ENCODE measurements around the gene F11R. TPM values are rescaled to one million over a fixed set of nuclear protein-coding genes. Genes with fewer than 3 reads are reported as not detected.
"Not testable (repeated sequence)": the region's sequence is repeated elsewhere in the genome, so short reads cannot be mapped to it uniquely, and the experiment has no call there.

F11R gene
- total RNA-seq, 1 donor from 2014 or later, result 20.3 TPM

DNA sequence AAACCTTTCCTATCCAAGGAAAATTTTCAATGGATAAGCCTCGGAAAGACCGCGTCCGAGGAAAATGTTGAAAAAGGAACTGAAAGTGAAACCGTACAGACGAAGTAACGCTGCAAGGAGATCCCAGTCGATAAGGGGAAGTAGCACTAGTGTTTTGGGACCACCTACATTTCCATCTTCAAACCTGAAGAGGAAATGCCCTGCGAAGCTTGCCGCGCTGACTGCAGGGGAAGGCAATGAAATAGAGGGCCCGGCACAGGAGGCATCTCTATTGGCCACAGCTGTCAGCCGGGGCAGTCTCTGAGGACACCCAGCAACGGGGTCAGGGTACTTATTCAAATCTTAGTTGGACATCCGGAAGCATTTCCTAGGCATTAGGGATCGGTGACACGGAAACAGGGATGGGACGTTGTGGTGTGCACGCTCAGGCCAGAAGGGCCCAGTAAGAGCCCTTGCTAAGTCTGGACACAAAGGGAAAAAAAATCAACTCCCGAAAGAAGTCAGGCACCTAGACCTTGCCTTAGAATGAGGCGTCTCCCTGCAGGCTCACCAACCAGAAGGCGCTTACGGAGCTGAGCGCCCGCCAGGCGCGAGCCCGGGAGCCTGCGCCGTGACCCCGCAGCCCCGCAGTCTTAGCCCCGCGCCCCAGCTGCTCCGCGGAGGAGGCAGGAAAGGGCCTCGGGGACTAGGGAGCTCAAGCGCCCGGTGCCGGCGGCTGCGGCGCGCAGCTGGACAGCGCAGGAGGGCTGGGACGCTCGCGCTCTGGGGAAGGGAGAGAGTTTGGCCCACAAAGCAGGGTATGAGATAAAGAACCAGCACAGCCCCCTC lies 24.2 kb upstream of the F11R start:
- peak; percentile 61 for ATAC-seq
- DNase-seq (ENCODE audit: low spot score), result peak; percentile 72
- intact Hi-C loops (cut with DNase I), result no loop called here

DNA sequence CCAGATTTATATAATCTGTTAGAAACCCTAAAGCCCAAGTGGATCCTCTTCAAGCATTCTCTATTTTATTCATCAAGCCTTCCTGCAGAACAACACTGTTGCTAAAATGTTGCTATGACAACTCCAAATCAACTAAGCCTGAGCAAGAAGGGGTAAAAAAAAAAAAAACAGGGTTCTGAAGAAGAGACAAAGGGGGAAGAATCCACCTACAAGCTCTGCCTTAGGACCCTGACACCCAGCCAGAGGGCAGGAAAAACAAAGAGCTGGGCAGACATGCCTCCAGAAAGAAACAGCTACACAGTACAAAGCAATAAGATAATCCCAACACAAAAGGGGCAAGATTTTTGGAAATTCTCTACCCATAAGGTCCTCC lies 23.6 kb upstream of the F11R start:
- intact Hi-C loops (cut with DNase I), result no loop called here
- ATAC-seq (no peak), DNase-seq (ENCODE audit: low spot score) (no peak)

DNA sequence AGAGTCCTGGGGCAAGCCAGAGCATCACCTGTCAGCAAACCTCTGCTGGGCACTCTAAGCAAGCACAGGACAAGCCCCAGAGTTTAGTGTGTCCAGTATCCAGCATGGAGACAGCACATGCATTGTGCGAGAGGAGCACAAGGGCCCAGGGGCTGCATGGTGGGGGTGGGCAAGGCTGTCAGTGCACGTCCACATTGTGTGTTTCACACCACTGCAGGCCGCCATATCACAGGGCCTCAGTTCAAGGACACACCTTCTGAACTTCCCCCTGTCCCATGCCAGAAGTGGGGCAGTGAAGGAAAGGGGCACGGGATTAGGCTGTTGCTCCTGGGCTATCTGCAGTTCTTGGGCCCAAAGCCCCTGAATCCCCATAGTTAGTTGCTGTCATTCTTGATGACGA lies 18.6 kb upstream of the F11R start:
- intact Hi-C loops (cut with DNase I), result no loop called here
- ATAC-seq, result peak; percentile 11
- DNase-seq (ENCODE audit: low spot score), result no peak

DNA sequence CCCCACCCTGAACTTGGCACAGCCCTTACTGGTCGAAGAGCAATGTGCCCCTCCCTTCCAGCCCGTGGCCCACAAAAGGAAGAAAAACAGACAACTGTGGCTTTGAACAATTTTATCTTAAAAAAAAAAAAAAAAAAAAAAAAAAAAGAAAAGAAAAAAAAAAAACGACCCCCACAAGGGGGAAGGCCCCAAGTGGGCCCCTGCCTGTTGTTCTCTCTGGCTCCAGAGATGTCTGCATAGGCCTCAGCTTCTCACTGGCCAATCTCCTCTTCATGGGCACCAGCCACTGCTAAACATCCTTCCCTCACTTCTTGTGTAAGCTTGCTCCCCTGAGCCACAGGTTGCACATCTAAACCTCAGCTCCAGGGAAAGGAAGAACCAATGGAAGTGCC lies 18.2 kb upstream of the F11R start:
- intact Hi-C loops (cut with DNase I), result no loop called here
- ATAC-seq, result peak; percentile 19
- no peak for DNase-seq (ENCODE audit: low spot score)

DNA sequence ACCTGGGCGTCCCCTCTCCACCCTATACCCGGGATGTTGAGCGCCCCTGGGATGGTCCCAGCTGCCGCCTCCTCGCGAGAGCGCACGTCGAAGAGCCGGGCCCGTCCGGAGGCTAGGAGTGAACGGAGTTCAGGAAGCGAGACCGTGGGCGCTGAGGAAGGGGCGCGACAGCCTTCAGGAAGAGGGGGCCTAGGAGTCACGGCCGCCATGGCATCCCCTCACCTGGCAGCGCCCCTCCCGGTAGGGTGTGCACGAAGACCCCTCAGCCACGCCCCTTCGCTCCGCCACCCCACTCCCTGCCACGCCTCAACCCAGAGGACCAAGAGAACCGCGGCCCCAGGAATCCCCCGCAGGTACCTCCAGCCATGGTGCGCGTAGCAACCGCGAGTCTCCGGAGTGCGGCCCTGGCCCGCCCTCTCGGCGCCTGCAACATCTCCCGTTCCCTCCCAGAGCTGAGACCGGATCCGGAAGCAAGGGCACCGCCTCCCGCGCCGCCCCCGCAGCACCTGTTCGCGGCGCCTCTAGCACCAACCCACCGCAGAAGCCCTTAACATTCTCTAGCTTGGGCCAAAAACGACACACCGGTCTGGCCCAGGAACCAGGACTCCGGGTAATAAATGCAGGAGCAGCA lies 17.7 kb upstream of the F11R start, which contains the start of gene TSTD1:
Gene TSTD1 (minus strand): TSS at position 442 of the 631 bp plus-strand sequence. CDS start 75 bp downstream, at position 367.
- peak; percentile 64 for DNase-seq (ENCODE audit: low spot score)

DNA sequence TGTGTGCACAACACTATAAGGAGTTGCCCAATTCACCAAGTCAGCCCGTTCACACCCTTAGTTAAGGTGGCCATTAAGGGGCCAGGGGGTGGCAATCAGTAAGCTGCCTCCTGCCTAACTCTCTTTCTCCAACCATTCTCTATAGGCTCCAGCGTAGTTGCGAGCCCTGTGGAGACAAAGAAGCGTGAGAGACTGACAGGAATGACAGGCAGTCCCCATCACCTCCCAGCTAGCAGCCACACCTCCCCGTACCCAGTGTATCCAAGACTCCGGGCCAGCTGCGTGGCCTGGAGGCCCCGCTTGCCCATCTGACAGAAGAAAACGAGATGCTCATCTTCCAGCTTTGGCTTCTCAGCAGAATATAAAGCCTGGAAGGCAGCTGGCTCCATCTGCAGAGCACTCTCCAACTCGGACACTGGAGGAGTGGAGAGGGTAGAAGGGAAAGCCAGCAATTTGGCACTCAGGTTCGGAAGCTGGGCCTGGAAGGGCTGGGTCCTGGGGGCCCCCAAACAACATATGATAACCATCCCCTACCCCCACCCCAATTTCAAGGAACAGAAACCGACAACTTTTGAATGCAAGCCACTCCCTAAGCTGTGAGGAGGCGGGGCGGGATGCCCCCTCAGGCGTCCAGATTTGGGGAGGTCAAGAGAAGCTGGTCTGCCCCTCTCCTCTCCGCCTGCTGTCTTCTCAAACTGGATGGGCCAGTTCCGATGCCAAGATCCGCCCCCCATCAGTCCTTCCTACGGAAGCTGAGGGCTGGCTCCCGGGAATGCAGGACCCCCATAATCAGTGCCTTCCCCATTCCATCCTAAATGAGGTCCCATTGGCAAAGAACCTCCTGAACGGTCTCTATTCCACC lies 16.9 kb upstream of the F11R start:
- no peak for DNase-seq (ENCODE audit: low spot score)
- ATAC-seq, result peak; percentile 18
- intact Hi-C loops (cut with DNase I), result no loop called here

More for the DNA sequence above, 17.7 kb upstream of the F11R start, which contains the start of gene TSTD1:
- ATAC-seq, result peak; percentile 87
- intact Hi-C loops (cut with DNase I), result no loop called here

DNA sequence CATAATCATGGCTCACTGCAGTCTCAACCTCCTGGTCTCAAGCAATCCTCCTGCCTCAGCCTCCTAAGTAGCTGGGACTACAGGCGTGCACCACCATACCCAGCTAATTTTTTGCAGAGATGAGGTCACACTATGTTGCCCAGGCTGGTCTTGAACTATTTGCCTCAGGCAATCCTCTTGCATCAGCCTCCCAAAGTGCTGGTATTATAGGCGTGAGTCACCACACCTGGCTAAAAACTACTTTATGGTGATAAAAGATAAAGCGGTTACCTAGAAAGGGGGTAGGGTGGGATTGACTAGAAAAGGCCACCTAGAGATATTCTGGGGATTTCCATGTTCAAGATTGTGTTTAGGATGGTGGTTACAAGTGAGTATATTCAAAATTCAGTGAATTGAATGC lies 12.8 kb upstream of the F11R start:
- intact Hi-C loops (cut with DNase I), result no loop called here
- ATAC-seq (no peak), DNase-seq (ENCODE audit: low spot score) (no peak)

DNA sequence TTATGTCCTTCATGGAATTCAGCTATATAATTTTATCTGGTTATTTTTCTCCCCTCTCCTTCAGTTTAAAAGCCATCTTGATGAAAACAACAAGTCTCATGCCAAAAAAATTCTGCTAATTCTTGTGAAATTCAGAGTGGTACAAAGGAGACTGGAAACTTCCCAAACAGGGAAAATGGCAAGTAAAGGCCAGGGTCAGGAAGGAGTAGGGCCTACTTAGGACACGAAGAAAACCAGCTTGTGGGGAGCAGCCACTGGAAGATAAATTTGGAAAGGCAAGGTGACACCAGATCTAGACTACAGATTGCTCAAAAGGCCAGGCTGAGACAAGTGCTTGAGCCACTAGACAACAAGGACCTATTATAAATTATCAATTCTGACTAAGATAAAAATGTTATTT lies 11.5 kb upstream of the F11R start:
- no peak for DNase-seq (ENCODE audit: low spot score)
- no peak for ATAC-seq
- intact Hi-C loops (cut with DNase I), result no loop called here

DNA sequence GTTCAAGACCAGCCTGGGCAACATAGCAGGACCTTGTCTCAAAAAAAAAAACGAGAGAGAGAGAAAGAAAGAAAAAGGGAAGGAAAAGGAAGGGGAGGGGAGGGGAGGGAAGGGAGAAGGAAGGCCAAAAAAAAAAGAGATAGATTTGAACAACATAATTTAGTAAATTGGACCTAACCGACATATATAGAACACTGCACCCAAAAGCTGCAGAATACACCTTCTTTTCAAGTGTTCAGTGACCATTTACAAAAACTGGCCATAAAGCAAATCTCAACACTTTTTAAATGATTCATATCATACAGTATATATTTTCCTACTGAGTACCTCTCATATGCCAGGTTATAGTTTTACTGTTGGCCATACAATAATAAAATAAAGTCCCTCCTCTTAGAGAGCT lies 10.9 kb upstream of the F11R start:
- intact Hi-C loops (cut with DNase I), result no loop called here
- ATAC-seq, result no peak
- no peak for DNase-seq (ENCODE audit: low spot score)

DNA sequence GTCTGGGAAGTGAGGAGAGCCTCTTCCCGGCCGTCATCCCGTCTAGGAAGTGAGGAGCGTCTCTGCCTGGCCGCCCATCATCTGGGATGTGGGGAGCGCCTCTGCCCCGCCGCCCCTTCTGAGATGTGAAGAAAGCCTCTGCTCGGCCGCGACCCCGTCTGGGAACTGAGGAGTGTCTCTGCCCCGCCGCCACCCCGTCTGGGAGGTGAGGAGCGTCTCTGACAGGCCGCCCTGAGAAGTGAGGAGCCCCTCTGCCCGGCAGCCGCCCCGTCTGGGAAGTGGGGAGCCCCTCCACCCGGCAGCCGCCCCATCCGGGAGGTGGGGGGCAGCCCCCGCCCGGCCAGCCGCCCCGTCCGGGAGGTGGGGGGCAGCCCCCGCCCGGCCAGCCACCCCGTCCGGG lies 8.5 kb upstream of the F11R start:
- intact Hi-C loops (cut with DNase I); ATAC-seq; DNase-seq (ENCODE audit: low spot score): not testable (repeated sequence)

DNA sequence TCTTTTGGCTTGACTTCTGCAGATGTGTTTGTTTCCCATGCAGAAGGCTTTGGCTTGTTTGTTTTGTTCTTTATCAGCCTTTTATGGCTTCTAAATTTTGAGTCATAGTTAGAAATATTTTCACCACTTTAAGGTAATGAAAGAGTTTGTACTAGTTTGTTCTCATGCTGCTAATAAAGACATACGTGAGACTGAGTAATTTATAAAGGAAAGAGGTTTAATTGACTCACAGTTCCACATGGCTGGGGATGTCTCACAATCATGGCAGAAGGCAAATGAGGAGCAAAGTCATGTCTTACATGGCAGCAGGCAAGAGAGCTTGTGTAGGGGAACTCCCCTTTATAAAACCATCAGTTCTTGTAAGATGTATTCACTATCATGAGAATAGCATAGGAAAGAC lies 6.0 kb upstream of the F11R start:
- not testable (repeated sequence) for DNase-seq (ENCODE audit: low spot score); ATAC-seq
- intact Hi-C loops (cut with DNase I), result loop anchor here (2.0 kb wide), 1 partner anchor 24 kb away; no protein-coding TSS in a partner anchor

DNA sequence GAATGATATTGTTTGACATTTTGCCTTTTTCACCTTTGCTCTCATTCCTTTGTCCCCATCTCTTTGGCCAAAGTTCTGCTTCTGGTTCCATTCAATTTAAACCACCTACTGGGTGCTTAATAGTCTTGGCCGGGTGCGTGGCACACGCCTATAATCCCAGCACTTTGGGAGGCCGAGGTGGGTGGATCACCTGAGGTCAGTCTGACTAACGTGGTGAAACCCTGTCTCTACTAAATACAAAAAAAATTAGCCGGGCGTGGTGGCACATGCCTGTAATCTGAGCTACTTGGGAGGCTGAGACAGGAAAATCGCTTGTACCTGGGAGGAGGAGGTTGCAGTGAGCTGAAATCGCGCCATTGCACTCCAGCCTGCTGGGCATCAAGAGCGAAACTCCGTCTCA lies 1.5 kb upstream of the F11R start:
- ATAC-seq; DNase-seq (ENCODE audit: low spot score); intact Hi-C loops (cut with DNase I): not testable (repeated sequence)

DNA sequence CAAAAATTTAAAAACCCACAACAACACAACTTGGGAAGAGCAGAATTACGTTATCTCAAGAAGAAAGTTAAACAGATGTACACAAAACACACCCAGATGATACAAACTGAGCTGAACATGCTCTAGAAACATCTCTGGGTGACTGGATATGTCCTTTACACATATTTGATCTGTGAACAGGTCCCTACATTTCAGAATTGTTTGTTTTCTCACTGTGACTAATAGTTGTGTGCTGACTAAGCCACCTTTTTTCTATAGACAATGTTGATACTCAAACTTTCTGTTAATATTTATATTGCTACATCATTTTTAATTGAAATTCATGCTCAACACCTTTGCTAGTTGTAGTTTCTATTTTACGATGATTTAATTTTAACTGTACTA lies 1.0 kb upstream of the F11R start:
- intact Hi-C loops (cut with DNase I), result no loop called here
- ATAC-seq (no peak), DNase-seq (ENCODE audit: low spot score) (no peak)

DNA sequence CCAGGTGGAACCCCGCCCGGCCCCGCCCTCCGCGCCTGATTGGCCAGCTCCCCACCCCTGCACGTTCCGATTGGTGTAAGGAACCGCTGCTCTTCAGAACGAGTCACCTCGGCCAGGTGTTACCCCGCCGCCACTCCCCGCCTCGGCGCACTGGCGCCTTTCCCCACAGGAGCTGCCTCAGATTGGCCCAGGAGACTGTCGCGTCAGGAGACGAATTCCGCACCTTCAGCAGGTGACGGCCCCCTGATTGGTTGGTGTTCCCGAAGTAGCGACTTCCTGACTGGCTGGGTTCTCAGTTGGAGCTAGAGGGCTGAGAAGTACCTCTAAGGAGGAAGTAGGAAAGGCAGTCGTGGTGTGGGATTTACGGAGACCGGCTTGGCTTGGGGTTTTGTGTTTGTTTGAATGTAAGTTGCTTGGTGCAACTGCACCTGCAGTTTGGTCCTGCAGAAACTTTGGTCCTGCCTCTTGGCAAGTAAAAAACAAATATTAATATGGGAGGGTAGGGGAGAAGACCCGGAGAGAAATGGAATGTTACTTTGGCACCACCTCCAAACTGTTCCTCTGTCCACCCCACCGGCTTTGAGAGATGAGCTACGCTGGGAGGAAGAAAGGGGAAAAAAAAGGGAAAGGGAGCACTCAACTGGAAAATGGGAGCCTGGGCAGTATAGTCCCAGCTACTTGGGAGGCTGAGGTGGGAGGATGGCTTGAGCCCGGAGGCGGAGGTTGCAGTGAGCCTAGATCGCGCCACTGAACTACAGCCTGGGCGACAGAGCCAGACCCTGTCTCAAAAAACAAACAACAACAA lies 415 bp upstream of the F11R start:
- peak; percentile 87 for ATAC-seq
- peak; percentile 69 for DNase-seq (ENCODE audit: low spot score)
- intact Hi-C loops (cut with DNase I), result no loop called here

DNA sequence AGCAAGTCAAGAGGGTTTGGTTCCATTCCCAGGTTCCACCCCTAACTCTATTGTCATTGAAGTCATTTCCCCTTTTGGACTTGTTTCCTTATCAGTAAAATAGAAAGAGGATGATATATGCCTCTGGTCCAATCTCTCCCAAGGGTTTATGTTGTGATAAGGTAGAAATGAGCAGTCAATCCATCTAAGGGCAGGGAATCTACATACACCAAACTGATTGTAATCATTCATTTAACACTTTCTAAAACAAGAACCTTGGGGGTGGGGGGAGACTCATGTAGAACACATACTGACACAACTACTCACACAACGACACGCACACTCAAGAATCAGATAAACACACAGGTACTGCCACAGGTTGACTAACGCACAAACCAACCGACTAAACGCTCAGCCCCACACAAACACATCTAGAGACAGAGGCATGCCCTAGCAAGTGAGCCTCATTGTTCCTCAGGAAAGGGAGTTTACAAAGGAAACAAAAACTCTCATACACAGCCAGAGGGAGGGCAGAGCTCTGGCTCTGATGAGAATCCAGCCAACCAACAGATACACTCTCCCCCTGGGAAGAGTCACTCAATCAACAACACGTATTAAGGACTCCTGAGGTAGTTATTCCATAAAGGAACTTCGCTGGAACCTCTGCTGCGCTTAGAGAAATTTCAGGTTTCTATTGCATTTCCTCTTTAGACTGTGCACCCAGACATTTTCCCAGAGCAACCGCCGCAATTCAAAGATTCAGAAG lies 1.0 kb downstream of the F11R start:
- ATAC-seq (peak; percentile 28), DNase-seq (ENCODE audit: low spot score) (no peak)
- intact Hi-C loops (cut with DNase I), result loop anchor here (1.0 kb wide), 1 partner anchor 23 kb away; no protein-coding TSS in a partner anchor

DNA sequence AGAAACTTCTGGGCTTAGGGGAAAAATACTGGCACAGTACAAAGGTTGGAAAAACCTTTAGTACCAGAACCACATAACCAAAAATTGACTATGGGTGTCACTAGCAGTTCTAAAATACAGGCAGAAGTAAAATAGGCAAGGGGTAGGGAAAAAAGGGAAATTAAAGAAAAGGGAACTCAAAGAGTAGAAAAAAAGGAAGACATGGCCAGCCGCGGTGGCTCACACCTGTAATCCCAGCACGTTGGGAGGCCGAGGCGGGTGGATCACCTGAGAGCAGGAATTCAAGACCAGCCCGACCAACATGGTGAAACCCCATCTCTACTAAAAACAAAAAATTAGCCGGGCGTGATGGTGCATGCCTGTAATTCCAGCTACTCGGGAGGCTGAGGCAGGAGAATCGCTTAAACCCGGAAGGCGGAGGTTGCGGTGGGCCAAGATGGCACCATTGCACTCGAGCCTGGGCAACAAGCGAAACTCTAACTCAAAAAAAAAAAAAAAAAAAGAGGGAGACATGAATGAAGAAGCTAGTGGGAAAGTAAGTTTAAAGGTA lies 1.8 kb downstream of the F11R start:
- DNase-seq (ENCODE audit: low spot score), result not testable (repeated sequence)
- intact Hi-C loops (cut with DNase I), result loop anchor here (1.0 kb wide), 1 partner anchor 22 kb away; no protein-coding TSS in a partner anchor

DNA sequence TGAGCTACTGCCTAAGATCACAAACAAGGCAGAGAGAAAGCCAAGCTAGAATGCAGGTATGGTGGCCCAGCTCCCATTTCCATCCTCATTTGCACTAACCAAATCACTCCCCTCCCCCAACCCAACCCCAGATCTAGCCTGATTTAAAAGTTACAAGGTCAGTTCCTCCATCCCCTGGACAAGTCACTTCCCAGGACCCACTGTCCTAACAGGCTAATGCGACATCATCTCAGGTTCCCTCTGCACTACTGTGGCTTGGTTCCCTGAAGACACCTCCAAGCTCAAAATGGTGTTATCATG lies 2.4 kb downstream of the F11R start:
- intact Hi-C loops (cut with DNase I), result no loop called here
- ATAC-seq, result no peak
- DNase-seq (ENCODE audit: low spot score), result no peak

More for the DNA sequence above, 1.8 kb downstream of the F11R start:
- not testable (repeated sequence) for ATAC-seq

Data from sciatic nerve (tissue), 2 donors.